ENCODE data around the gene CLEC3B.

DNA sequence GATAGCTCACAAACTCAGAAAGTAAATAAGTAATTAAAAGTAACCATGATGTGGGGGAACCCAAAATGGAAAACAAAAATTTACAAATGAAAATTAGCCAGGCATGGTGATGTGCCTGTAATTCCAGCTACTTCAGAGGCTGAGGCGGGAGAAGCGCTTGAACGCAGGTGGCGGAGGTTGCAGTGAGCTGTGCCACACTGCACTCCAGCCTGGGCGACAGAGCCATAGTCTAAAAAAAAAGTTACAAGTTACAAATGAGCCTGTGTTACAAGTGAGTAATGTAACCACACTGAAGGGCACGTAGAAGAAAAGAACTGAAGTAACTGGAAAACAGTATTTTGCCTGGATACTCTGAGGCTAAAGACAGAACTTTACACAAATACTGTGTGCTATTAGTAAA, 38.8 kb upstream of the CLEC3B start:
- TF ChIP-seq, protein P1, sequence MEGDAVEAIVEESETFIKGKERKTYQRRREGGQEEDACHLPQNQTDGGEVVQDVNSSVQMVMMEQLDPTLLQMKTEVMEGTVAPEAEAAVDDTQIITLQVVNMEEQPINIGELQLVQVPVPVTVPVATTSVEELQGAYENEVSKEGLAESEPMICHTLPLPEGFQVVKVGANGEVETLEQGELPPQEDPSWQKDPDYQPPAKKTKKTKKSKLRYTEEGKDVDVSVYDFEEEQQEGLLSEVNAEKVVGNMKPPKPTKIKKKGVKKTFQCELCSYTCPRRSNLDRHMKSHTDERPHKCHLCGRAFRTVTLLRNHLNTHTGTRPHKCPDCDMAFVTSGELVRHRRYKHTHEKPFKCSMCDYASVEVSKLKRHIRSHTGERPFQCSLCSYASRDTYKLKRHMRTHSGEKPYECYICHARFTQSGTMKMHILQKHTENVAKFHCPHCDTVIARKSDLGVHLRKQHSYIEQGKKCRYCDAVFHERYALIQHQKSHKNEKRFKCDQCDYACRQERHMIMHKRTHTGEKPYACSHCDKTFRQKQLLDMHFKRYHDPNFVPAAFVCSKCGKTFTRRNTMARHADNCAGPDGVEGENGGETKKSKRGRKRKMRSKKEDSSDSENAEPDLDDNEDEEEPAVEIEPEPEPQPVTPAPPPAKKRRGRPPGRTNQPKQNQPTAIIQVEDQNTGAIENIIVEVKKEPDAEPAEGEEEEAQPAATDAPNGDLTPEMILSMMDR (IDR thresholded peaks at IDR 0.05), result no peak
- TF ChIP-seq POLR2AphosphoS5 (IDR thresholded peaks at IDR 0.05; ENCODE audit: low read depth, low read length) (no peak), SIN3A (IDR thresholded peaks at IDR 0.05; ENCODE audit: borderline replicate concordance, insufficient read depth, low read depth, low read length) (no peak)

Data from Panc1 (cell line).